HT-29 (cell line): ENCODE results near the gene FRRS1. TPM values are rescaled to one million over a fixed set of nuclear protein-coding genes. Genes with fewer than 3 reads are reported as not detected.
"Not testable (repeated sequence)": the region's sequence is repeated elsewhere in the genome, so short reads cannot be mapped to it uniquely, and the experiment has no call there.

Experiments used
- DNase-seq: peaks from one replicate; pipeline ENCODE4 v3.0.0-alpha.2; 2015; ENCODE audit warnings: low spot score
- total RNA-seq: library from RNA; depleted of rRNA; stranded (reverse); fragments of >200 nt; shearing (Covaris generic); gene quantifications from 2 replicates; pipeline ENCODE4 v1.2.3, GENCODE V29; 2014

The FRRS1 gene
- total RNA-seq, 1 experiment from 2014 or later: 9.0 TPM

GRCh38 chr1:99764909-99765308 is 1.5 kb downstream of the FRRS1 start:
- DNase-seq: no peak

DNA sequence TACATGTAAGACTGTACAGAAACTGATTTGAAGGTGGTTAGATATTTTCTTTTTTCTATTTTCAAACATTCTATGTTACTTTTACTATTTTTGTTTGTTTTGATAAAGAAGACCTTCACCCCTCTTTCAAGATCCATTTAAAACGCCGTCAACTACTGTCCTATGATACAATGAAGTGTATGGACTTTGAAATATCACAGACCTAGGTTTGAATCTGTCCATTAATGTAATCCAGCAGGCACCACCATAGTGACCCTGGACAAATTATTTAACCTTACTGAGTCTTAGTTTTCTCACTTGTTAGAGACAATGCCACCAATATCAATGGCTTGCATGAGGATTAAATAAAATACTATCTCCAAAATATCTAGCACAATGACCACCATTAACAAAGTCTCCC is 2.0 kb downstream of the FRRS1 start:
- no peak for DNase-seq

- DNase-seq: no peak
These were observed 2.5 kb downstream of the FRRS1 start for GRCh38 chr1:99763956-99764355.

DNA sequence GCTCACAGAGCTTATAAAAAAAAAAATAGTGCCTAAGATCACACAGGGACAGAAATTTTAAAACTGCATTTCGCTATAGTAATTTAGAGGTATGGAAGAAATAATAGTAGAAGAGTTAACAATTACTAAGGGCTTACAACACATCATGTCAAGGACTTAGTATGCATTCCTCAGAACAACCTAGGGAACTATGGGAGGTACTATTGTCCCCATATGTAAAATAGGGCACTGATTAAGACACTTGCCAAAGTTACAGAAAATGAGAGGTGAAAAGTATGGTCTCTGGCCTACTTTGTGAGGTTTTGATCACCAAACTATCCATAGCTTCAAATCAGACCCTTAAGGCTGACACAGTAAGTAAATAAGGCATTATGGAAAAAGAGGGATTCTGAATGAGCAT is 4.7 kb downstream of the FRRS1 start:
- DNase-seq: no peak

- no peak for DNase-seq
These were observed 6.8 kb downstream of the FRRS1 start for GRCh38 chr1:99759518-99760160.

GRCh38 chr1:99758686-99759517 is 7.5 kb downstream of the FRRS1 start:
- not testable (repeated sequence) for DNase-seq

DNA sequence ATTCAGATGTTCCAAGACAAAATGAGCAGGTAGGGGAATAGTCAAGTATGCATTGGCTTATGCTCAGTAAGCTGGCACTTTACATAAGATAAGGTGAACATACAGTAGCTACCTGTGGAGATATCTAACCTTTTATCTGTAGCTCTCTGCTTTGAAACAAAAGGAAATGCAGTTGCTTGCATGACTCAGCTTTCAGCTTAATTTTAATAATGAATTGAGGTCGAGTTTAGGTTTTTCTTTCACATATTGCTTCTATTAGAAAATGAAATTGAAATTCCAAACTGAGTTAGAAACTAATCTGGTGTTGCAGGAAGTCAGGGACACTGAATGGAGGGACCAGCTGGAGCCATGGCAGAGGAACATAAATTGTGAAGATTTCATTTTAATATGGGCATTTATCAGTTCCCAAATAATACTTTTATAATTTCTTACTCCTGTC is 8.3 kb downstream of the FRRS1 start:
- no peak for DNase-seq

DNA sequence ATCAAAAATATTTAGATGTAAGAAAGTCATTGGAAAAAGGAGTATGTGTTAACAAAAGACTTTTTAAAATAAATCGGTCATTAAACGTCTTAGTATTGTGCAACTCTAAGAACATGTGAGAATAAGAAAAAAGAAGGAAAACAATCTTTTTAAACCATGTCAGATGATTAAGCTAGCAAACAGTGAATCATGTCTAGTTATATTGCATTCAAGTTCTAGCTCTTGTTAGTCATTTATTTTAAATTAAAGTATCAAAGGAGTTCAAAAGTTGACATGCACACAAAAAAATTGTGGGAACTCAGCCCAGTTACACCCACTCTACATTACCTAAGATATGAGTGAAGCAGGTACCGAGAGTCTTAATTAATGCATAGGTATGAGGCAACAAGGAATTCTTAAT is 9.8 kb downstream of the FRRS1 start:
- no peak for DNase-seq

GRCh38 chr1:99755664-99756063 is 10.8 kb downstream of the FRRS1 start:
- DNase-seq: no peak

- DNase-seq: no peak
These were observed 11.7 kb downstream of the FRRS1 start for GRCh38 chr1:99754697-99755096.

- no peak for DNase-seq
These were observed 12.3 kb downstream of the FRRS1 start for GRCh38 chr1:99754055-99754626.

GRCh38 chr1:99751877-99752504 is 14.4 kb downstream of the FRRS1 start:
- no peak for DNase-seq

GRCh38 chr1:99749504-99750347 is 16.7 kb downstream of the FRRS1 start:
- DNase-seq: no peak

DNA sequence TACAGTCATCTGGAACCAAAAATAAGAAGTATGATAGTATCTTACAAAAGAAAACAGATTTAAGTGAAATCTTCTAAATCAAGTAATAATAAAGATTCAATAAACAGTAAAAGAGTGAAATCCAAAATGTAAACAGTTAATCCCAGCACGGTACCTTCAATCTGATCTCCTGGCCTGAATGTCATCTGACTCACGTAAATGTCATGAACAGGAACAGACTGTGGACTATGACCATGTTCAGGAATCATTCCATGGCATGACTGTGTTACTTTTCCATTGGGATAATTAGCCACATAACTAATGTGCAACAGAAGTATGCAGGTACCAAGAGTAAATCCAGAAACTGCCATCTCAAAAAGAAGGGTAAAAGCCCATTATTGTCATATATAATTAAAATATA is 18.0 kb downstream of the FRRS1 start:
- DNase-seq: peak; percentile 35

DNA sequence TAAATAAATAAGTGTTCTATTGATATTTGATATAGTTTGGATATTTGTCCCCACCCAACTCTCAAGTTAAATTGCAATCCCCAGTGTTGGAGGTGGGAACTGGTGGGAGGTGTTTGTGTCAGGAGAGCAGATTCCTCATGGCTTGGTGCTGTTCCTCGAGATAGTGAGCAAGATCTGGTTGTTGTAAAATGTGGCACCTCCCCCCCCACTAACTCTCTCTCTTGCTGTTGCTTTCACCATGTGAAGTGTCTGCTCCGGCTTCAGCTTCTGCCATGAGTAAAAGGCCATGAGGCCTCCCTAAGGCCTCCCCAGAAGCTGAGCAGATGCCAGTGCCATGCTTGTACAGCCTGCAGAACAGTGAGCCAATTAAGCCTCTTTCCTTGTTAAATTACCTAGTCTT is 20.8 kb downstream of the FRRS1 start:
- DNase-seq: no peak

DNA sequence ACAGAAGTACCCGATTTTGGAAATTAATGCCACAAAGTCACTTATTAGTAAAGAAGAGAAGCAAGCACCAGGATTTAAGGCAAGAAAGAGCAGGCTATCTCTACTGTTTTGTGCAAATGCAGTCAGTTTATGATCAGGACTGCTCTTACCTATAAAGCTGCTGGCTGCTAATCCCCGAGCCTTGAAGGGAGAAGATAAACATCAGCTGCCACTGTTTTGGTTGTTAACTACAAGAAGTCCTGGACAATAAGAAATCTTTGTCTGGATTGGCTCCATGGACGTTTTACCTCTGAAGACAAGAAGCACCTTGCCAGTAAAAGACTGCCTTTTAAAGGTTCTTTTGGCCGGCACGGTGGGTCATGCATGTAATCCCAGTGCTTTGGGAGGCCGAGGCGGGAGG is 21.4 kb downstream of the FRRS1 start:
- DNase-seq: no peak

DNA sequence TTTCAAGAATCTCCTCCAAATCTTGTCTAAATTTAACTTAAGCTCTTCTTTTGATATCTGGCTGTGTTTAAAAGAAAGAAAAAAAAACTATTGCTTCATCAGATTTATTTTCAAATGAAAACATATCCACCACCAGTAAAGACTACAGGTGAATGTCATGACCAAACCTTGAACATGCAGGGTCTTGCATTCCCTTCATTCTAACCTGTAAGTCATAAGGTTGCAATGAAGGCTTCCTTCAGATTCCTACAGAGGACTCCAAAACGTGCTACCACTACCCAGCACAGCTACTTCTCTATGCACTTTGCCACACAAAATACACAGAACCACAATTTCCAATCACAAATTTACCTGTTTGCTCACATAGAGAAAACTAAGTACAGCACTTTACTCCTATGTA is 26.3 kb downstream of the FRRS1 start:
- no peak for DNase-seq

DNA sequence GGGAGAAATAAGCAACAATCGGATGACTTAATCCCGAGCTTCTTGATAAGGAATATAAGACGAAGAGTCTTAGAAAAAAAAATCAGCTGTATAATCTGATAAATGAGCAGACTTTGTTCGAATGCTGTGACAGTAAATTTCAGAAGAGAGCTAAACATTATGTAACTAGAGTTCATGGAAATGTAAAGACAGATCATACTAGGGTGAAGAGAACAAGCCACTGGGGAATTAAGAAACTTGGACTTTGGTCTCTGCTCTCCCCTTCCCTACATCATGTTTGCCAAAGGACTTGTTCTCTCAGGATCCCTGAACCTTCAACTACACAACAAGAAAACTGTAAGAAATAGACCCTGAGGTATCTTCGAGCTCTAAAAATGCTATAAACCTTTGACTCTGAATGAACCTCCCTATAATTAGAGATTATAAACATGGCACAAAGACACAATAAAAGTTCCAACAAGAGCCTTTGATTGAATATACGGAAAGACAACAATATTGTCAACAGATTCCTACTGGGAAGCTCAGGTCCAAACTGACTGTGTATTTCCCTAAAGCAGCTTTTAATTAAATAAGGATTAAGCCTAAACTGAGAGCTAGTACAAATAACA is 27.5 kb downstream of the FRRS1 start:
- DNase-seq: no peak

GRCh38 chr1:99737016-99737415 is 29.4 kb downstream of the FRRS1 start:
- peak; percentile 65 for DNase-seq

- no peak for DNase-seq
These were observed 30.6 kb downstream of the FRRS1 start for GRCh38 chr1:99735852-99736251.

GRCh38 chr1:99731384-99731783 is 35.1 kb downstream of the FRRS1 start:
- no peak for DNase-seq
